Omental fat pad (tissue), 4 donors: ENCODE results near the gene HNF1A. TPM values are rescaled to one million over a fixed set of nuclear protein-coding genes. Genes with fewer than 3 reads are reported as not detected.

ENCODE experiments used
- ATAC-seq: fragments of 150-250 bp; one replicate; pipeline ENCODE4 v1.9.1; 2016; ENCODE audit warnings: mild to moderate bottlenecking, moderate library complexity; ENCODE audit not compliant: low FRiP score
- DNase-seq: peaks from one replicate; pipeline ENCODE4 v3.0.0-alpha.2; 2019; ENCODE audit warnings: low spot score
- total RNA-seq, 4 donors: library from RNA; depleted of rRNA; stranded (reverse); fragments of >200 nt; gene quantifications; one replicate each; pipeline ENCODE4 v1.1.0, GENCODE V29; 2016
- TF ChIP-seq, protein P1 (sequence below), 3 donors: fragments of 450-650 bp; IDR thresholded peaks; one replicate each; pipeline ENCODE4 v1.5.1; 2016 to 2017; ENCODE audit warnings: antibody characterized with exemption in 3 of 3, mild to moderate bottlenecking in 3 of 3, moderate library complexity in 2 of 3

The HNF1A gene
- total RNA-seq, 4 donors from 2014 or later = not detected

DNA sequence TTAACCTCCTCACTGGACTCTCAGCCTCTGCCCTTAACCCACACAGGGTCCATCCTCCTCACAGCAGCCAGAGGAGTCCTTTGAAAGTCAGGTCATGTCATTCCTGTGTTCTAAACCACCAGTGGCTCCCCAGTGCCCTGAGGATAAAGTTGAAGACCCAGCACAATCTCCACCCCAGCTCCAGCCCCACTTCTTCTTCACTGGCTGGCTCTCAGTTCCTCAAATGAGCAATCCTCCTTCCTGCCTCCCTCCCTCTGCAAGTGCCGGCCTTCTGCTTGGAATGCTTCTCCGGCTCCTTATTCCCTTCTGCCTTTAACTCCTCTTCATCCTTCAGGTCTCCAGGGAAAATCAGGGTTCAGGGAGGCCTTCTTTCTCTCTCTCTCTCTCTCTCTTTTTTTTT is 42.1 kb upstream of the HNF1A start:
- ATAC-seq (no peak), DNase-seq (no peak)

GRCh38 chr12:120938496-120938895 is 39.8 kb upstream of the HNF1A start:
- TF ChIP-seq, protein P1, sequence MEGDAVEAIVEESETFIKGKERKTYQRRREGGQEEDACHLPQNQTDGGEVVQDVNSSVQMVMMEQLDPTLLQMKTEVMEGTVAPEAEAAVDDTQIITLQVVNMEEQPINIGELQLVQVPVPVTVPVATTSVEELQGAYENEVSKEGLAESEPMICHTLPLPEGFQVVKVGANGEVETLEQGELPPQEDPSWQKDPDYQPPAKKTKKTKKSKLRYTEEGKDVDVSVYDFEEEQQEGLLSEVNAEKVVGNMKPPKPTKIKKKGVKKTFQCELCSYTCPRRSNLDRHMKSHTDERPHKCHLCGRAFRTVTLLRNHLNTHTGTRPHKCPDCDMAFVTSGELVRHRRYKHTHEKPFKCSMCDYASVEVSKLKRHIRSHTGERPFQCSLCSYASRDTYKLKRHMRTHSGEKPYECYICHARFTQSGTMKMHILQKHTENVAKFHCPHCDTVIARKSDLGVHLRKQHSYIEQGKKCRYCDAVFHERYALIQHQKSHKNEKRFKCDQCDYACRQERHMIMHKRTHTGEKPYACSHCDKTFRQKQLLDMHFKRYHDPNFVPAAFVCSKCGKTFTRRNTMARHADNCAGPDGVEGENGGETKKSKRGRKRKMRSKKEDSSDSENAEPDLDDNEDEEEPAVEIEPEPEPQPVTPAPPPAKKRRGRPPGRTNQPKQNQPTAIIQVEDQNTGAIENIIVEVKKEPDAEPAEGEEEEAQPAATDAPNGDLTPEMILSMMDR (IDR thresholded peaks at IDR 0.05) = no peak
- ATAC-seq (no peak), DNase-seq (no peak)

More for the DNA sequence above, 42.1 kb upstream of the HNF1A start:
- TF ChIP-seq, protein P1 (IDR thresholded peaks at IDR 0.05) = no peak

DNA sequence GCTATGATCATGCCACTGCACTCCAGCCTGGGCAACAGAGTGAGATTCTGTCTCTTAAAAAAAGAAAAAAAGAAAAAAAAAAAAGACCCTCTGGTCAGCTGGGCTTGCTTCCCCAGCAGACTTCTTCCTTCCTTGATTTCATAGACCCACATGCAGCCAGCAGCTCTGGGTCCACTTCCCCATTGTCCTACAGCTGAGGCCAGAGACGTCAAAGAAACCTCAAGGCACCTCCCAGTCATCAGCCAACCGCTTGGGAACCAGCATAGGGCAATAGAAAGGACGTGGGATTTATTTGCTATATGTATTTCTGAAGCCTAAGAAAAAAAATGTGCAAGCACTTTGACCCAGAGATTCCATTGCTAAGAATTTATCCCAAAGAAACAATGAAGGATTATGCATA is 38.8 kb upstream of the HNF1A start:
- ATAC-seq = no peak
- TF ChIP-seq, protein P1 (IDR thresholded peaks at IDR 0.05) = no peak
- DNase-seq = no peak

- TF ChIP-seq, protein P1 (IDR thresholded peaks at IDR 0.05) = no peak
- no peak for DNase-seq
- no peak for ATAC-seq
Observed at GRCh38 chr12:120940006-120940405, 38.3 kb upstream of the HNF1A start.

DNA sequence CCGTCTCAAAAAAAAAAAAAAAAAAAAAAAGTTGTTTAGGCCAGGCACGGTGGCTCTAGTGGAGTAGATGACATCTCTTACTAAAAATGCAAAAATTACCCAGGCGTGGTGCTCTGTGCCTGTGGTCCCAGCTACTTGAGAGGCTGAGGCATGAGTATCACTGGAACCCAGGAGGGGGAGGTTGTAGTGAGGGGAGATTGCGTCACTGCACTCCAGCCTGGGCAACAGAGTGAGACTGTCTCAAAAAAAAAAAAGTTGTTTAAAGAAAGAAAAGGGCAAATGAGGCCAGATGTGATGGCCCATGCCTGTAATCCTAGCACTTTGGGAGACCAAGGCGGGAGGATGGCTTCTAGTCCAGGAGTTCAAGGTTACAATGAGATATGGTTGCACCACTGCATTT is 37.5 kb upstream of the HNF1A start:
- no peak for DNase-seq
- no peak for ATAC-seq
- TF ChIP-seq, protein P1 (IDR thresholded peaks at IDR 0.05) = no peak

DNA sequence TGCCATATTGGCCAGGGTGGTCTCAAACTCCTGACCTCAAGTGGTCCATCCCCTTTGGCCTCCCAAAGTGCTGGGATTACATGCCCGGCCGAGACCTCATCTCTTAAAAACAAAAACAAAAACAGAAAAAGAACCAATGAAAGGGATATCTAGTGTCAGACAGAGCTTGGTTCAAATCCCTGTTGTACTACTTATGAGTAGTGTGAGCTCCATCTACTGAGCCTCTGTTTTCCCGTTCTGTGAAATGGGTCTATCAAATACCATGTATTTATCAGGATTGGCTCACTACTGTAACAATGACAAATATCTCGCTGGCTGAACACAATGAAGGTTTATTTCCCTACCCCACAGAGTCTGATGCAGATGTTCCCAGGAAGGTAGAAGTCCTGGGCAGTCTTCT is 36.9 kb upstream of the HNF1A start:
- ATAC-seq = no peak

DNA sequence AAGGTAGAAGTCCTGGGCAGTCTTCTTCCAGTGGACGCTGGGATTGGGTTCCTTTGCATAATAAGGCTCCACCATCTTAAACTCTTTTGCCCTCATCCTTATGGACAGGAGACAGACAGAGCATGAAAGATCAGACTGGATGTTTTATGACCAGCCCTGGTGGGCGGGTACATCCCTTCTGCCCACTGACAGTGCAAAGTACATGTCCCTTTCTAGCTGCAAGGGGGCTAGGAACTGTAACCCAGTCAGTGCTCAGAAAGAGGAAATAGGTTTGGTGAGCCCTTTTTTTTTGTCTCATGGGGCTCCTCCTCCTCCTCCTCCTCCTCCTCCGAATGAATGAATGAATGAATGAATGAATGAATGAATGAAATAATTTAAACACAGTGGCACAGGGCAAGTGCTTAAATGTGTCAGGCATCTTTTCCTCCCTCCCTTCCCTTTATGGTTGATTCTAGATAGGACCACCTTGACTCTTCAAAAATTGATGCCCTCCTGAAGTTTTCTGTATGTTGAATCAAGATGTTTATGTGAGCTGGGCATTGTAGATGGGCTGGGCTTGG is 36.4 kb upstream of the HNF1A start:
- DNase-seq (no peak), ATAC-seq (no peak)
- TF ChIP-seq, protein P1 (IDR thresholded peaks at IDR 0.05) = no peak

More for the DNA sequence above, 36.9 kb upstream of the HNF1A start:
- no peak for DNase-seq
- TF ChIP-seq, protein P1 (IDR thresholded peaks at IDR 0.05) = no peak
